ENCODE results near the gene HOXB8. TPM values are rescaled to one million over a fixed set of nuclear protein-coding genes. Genes with fewer than 3 reads are reported as not detected.

Gene HOXB8
- total RNA-seq, 2 experiments from 2014 or later: not detected

- Mint-ChIP-seq H3K27ac (peak overlapping the region; percentile 40), H3K36me3 (no peaks in the 10 kb centered on the region), H3K27me3 (peaks cover 89% of the 10 kb centered on the region), H3K4me1 (ENCODE audit: low read depth) (peaks cover 42% of the 10 kb centered on the region), H3K4me3 (peak overlapping the region; percentile 17), H3K9me3 (no peaks in the 10 kb centered on the region)
- POLR2A ChIA-PET: no interaction called here
- intact Hi-C loops (cut with micrococcal nuclease): loop anchor here (5.0 to 10.0 kb wide), 2 partner anchors 104 to 484 kb away; partner anchors contain the start of genes PRAC1 and PRAC2
- peak; percentile 89 for DNase-seq
- CTCF ChIA-PET: interaction anchor here (0.5 to 4.9 kb wide), 39 partner anchors 9 to 607 kb away, joined by 3 to 22 read pairs (median 5); partner anchors contain the start of genes CBX1 and HOXB5
Measured at GRCh38 chr17:48618256-48618896, 3.3 kb upstream of the HOXB8 start.

GRCh38 chr17:48617471-48618255 is 2.6 kb upstream of the HOXB8 start:
- peak overlapping the region; percentile 7 for H3K27ac Mint-ChIP-seq
- H3K4me1 Mint-ChIP-seq (ENCODE audit: low read depth): peaks cover 47% of the 10 kb centered on the region
- CTCF ChIA-PET: interaction anchor here (0.7 to 4.9 kb wide), 28 partner anchors 9 to 592 kb away, joined by 3 to 22 read pairs (median 5); partner anchors contain the start of genes CBX1 and HOXB5
- intact Hi-C loops (cut with micrococcal nuclease): loop anchor here (5.0 to 10.0 kb wide), 2 partner anchors 105 to 483 kb away; partner anchors contain the start of genes PRAC1 and PRAC2
- POLR2A ChIA-PET: no interaction called here
- H3K9me3 Mint-ChIP-seq: no peaks in the 10 kb centered on the region
- H3K36me3 Mint-ChIP-seq: no peaks in the 10 kb centered on the region
- no peak for DNase-seq
- no peak overlapping the region for H3K4me3 Mint-ChIP-seq
- H3K27me3 Mint-ChIP-seq: peaks cover 87% of the 10 kb centered on the region

GRCh38 chr17:48616717-48617470 is 1.8 kb upstream of the HOXB8 start:
- Mint-ChIP-seq H3K9me3 (no peaks in the 10 kb centered on the region), H3K27ac (peak overlapping the region; percentile 7), H3K27me3 (peaks cover 83% of the 10 kb centered on the region), H3K36me3 (no peaks in the 10 kb centered on the region), H3K4me3 (no peak overlapping the region), H3K4me1 (ENCODE audit: low read depth) (peaks cover 51% of the 10 kb centered on the region)
- intact Hi-C loops (cut with micrococcal nuclease): loop anchor here (5.0 to 10.0 kb wide), 2 partner anchors 105 to 482 kb away; partner anchors contain the start of genes PRAC1 and PRAC2
- CTCF ChIA-PET: interaction anchor here (1.0 to 4.9 kb wide), 8 partner anchors 8 to 591 kb away, joined by 3 to 22 read pairs (median 6); partner anchors contain the start of gene HOXB5
- POLR2A ChIA-PET: no interaction called here
- no peak for DNase-seq

- Mint-ChIP-seq H3K9me3 (no peaks in the 10 kb centered on the region), H3K27ac (no peak overlapping the region), H3K27me3 (peaks cover 84% of the 10 kb centered on the region), H3K4me1 (ENCODE audit: low read depth) (peaks cover 57% of the 10 kb centered on the region), H3K4me3 (no peak overlapping the region), H3K36me3 (no peaks in the 10 kb centered on the region)
- CTCF ChIA-PET: interaction anchor here (0.8 to 4.9 kb wide), 9 partner anchors 9 to 536 kb away, joined by 3 to 22 read pairs (median 3); partner anchors contain the start of gene HOXB5
- DNase-seq: no peak
- POLR2A ChIA-PET: interaction anchor here (0.5 kb wide), 1 partner anchor 10 kb away, joined by 3 read pairs; no protein-coding TSS in a partner anchor
- intact Hi-C loops (cut with micrococcal nuclease): loop anchor here (5.0 to 10.0 kb wide), 2 partner anchors 106 to 481 kb away; partner anchors contain the start of genes PRAC1 and PRAC2
Measured at GRCh38 chr17:48615963-48616716, 1.0 kb upstream of the HOXB8 start.

GRCh38 chr17:48613862-48614694 is 1.0 kb downstream of the HOXB8 start:
- ChIA-PET CTCF (interaction anchor here (0.6 to 2.7 kb wide), 16 partner anchors 9 to 589 kb away, joined by 3 to 19 read pairs (median 5); partner anchors contain the start of genes HOXB5 and HOXB9), POLR2A (interaction anchor here (2.4 kb wide), 1 partner anchor 12 kb away, joined by 13 read pairs; the partner anchor contains the start of gene HOXB9)
- H3K27ac Mint-ChIP-seq: no peak overlapping the region
- peaks cover 78% of the 10 kb centered on the region for H3K27me3 Mint-ChIP-seq
- H3K36me3 Mint-ChIP-seq: no peaks in the 10 kb centered on the region
- intact Hi-C loops (cut with micrococcal nuclease): loop anchor here (2.0 to 10.0 kb wide), 4 partner anchors 17 to 587 kb away; no protein-coding TSS in a partner anchor
- peaks cover 59% of the 10 kb centered on the region for H3K4me1 Mint-ChIP-seq (ENCODE audit: low read depth)
- DNase-seq: peak; percentile 46
- no peaks in the 10 kb centered on the region for H3K9me3 Mint-ChIP-seq
- H3K4me3 Mint-ChIP-seq: peak overlapping the region; percentile 28

GRCh38 chr17:48612854-48613691 is 2.0 kb downstream of the HOXB8 start:
- no peak overlapping the region for H3K27ac Mint-ChIP-seq
- intact Hi-C loops (cut with micrococcal nuclease): loop anchor here (2.0 to 10.0 kb wide), 4 partner anchors 16 to 586 kb away; no protein-coding TSS in a partner anchor
- POLR2A ChIA-PET: interaction anchor here (2.4 kb wide), 1 partner anchor 13 kb away, joined by 13 read pairs; the partner anchor contains the start of gene HOXB9
- CTCF ChIA-PET: interaction anchor here (0.6 to 2.7 kb wide), 22 partner anchors 10 to 672 kb away, joined by 3 to 19 read pairs (median 4); partner anchors contain the start of genes HOXB5 and PNPO
- peak overlapping the region; percentile 72 for H3K4me3 Mint-ChIP-seq
- no peaks in the 10 kb centered on the region for H3K36me3 Mint-ChIP-seq
- H3K27me3 Mint-ChIP-seq: peaks cover 76% of the 10 kb centered on the region
- DNase-seq: peak; percentile 59
- no peaks in the 10 kb centered on the region for H3K9me3 Mint-ChIP-seq
- peaks cover 52% of the 10 kb centered on the region for H3K4me1 Mint-ChIP-seq (ENCODE audit: low read depth)

- H3K36me3 Mint-ChIP-seq: no peaks in the 10 kb centered on the region
- H3K4me1 Mint-ChIP-seq (ENCODE audit: low read depth): peaks cover 48% of the 10 kb centered on the region
- peak overlapping the region; percentile 60 for H3K4me3 Mint-ChIP-seq
- no peaks in the 10 kb centered on the region for H3K9me3 Mint-ChIP-seq
- intact Hi-C loops (cut with micrococcal nuclease): loop anchor here (2.0 to 10.0 kb wide), 4 partner anchors 16 to 585 kb away; no protein-coding TSS in a partner anchor
- no peak overlapping the region for H3K27ac Mint-ChIP-seq
- peaks cover 74% of the 10 kb centered on the region for H3K27me3 Mint-ChIP-seq
- DNase-seq: no peak
- POLR2A ChIA-PET: interaction anchor here (2.4 kb wide), 1 partner anchor 13 kb away, joined by 13 read pairs; the partner anchor contains the start of gene HOXB9
- CTCF ChIA-PET: interaction anchor here (0.6 to 2.7 kb wide), 19 partner anchors 11 to 671 kb away, joined by 3 to 19 read pairs (median 4); partner anchors contain the start of genes HOXB5 and PNPO
Measured at GRCh38 chr17:48612456-48612853, 2.6 kb downstream of the HOXB8 start.

GRCh38 chr17:48611681-48612455 is 3.2 kb downstream of the HOXB8 start:
- H3K36me3 Mint-ChIP-seq: no peaks in the 10 kb centered on the region
- ChIA-PET CTCF (interaction anchor here (1.0 to 1.8 kb wide), 2 partner anchors 11 to 119 kb away, joined by 3 to 13 read pairs; no protein-coding TSS in a partner anchor), POLR2A (no interaction called here)
- H3K27ac Mint-ChIP-seq: peak overlapping the region; percentile 8
- intact Hi-C loops (cut with micrococcal nuclease): loop anchor here (2.0 to 10.0 kb wide), 4 partner anchors 15 to 585 kb away; no protein-coding TSS in a partner anchor
- peaks cover 42% of the 10 kb centered on the region for H3K4me1 Mint-ChIP-seq (ENCODE audit: low read depth)
- H3K9me3 Mint-ChIP-seq: no peaks in the 10 kb centered on the region
- peaks cover 68% of the 10 kb centered on the region for H3K27me3 Mint-ChIP-seq
- no peak for DNase-seq
- peak overlapping the region; percentile 86 for H3K4me3 Mint-ChIP-seq

GRCh38 chr17:48611213-48611612 is 3.9 kb downstream of the HOXB8 start:
- Mint-ChIP-seq H3K4me1 (ENCODE audit: low read depth) (peaks cover 42% of the 10 kb centered on the region), H3K9me3 (no peaks in the 10 kb centered on the region), H3K27me3 (peaks cover 67% of the 10 kb centered on the region), H3K4me3 (peak overlapping the region; percentile 86), H3K36me3 (no peaks in the 10 kb centered on the region), H3K27ac (peak overlapping the region; percentile 41)
- CTCF ChIA-PET: no interaction called here
- POLR2A ChIA-PET: no interaction called here
- DNase-seq: no peak
- intact Hi-C loops (cut with micrococcal nuclease): loop anchor here (5.0 to 10.0 kb wide), 3 partner anchors 141 to 584 kb away; no protein-coding TSS in a partner anchor
